Astrocyte of the cerebellum (primary cell): ENCODE data around the gene UROC1.

Source experiments
- DNase-seq: peaks from one replicate; pipeline ENCODE4 v3.0.0-alpha.2; 2011; ENCODE audit warnings: low read depth
- H3K4me3 ChIP-seq: 2 replicates; pipeline ENCODE4 v1.5.1; 2011; ENCODE audit warnings: mild to moderate bottlenecking, low read depth, low read length, moderate library complexity
- CTCF ChIP-seq: IDR thresholded peaks from 2 replicates; pipeline ENCODE4 v1.5.1; 2012; ENCODE audit warnings: low read length, low read depth, moderate library complexity, mild to moderate bottlenecking; ENCODE audit errors: missing control alignments
- in situ Hi-C: cut with HindIII; loops from 2 replicates; pipeline ENCODE4 v1.10.0; 2017; ENCODE audit warnings: low sequenced_read_pairs

The UROC1 gene

GRCh38 chr3:126469479-126469878 is 48.1 kb downstream of the UROC1 start:
- no peak for DNase-seq
- TF ChIP-seq CTCF, result no peak
- no peak overlapping the region for H3K4me3 ChIP-seq
- in situ Hi-C loops, result no loop called here

GRCh38 chr3:126468028-126468891 is 49.3 kb downstream of the UROC1 start:
- no peak overlapping the region for H3K4me3 ChIP-seq
- no peak for TF ChIP-seq CTCF
- in situ Hi-C loops, result no loop called here
- DNase-seq, result no peak

- no peak for TF ChIP-seq CTCF
- in situ Hi-C loops, result no loop called here
- no peak for DNase-seq
- no peak overlapping the region for H3K4me3 ChIP-seq
Measured at GRCh38 chr3:126467611-126467955, 50.0 kb downstream of the UROC1 start.

- no peak for DNase-seq
- no peak for TF ChIP-seq CTCF
- H3K4me3 ChIP-seq, result no peak overlapping the region
- in situ Hi-C loops, result no loop called here
Measured at GRCh38 chr3:126466886-126467610, 50.5 kb downstream of the UROC1 start.

GRCh38 chr3:126465928-126466544 is 51.5 kb downstream of the UROC1 start:
- DNase-seq, result no peak
- no peak overlapping the region for H3K4me3 ChIP-seq
- TF ChIP-seq CTCF, result no peak
- in situ Hi-C loops, result no loop called here

- in situ Hi-C loops, result no loop called here
- no peak overlapping the region for H3K4me3 ChIP-seq
- TF ChIP-seq CTCF, result no peak
- DNase-seq, result no peak
Measured at GRCh38 chr3:126464997-126465396, 52.6 kb downstream of the UROC1 start.
